GM21423 (cell line): Measurements from ENCODE around the gene POM121L2.

ENCODE experiments used
- ATAC-seq: cut with Tn5 transposase; IDR thresholded peaks from one replicate; pipeline ENCODE4 v1.9.1; 2021; ENCODE audit warnings: mild to moderate bottlenecking, moderate library complexity; ENCODE audit not compliant: unreplicated experiment

Gene POM121L2

DNA sequence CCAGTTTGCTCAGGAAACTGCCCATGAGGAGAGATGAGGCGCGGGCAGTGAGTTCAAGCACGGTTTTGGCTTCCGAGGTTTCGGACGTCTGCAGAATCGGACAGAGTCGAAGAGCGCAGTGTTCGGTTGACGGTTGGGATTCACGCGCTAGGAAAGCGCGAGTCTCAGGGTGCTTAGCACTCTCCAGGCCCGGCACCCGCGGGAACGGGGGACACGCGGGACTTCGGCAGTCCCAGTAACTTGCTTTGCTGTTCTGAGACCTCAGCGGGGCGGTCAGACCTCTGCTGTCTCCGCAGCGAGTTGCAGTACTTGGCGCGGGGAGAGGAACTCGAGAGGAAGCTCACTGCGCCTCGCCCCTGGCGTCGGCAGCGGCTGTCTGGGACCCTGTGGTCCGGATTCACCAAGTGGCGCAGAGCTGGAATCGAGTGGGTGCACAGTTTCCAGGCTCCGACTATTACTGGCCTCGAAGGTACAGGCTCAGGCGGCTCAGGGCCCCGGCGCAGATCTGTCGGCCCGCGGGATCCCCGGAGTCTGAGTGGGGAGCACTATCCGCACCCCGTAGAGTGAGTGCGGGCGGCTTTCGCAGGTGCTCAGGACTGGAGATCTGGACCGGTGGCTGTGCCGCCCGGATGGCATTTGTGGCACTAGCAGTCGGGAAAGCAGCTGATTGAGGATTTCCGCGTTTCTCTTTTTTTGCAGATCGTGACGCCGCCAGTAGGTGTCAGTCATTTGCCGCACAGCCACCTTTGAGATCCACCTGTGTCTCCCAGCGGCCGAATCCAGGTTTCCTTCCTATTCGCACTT, at the start of gene POM121L2:
Gene POM121L2, minus strand, starts transcription at position 128 of the 804 bp plus-strand sequence. Its CDS starts 103 bp downstream, at position 25.
- ATAC-seq = no peak

DNA sequence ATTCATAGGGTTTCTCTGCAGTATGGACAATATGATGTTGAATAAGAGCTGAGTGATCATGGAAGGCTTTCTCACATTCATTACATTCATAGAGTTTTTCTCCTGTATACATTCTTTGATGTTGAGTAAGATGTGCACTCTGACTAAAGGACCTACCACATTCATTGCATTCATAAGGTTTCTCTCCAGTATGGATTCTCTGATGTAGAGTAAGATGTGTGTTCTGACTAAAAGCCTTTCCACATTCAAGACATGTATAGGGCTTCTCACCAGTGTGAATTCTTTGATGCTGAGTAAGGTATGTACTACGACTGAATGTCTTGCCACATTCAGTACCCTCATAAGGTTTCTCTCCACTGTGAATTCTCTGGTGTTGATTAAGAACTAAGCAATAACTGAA, 47.2 kb upstream of the POM121L2 start:
- ATAC-seq = no peak

- ATAC-seq = no peak
These were observed 46.7 kb upstream of the POM121L2 start for GRCh38 chr6:27358786-27359185.

DNA sequence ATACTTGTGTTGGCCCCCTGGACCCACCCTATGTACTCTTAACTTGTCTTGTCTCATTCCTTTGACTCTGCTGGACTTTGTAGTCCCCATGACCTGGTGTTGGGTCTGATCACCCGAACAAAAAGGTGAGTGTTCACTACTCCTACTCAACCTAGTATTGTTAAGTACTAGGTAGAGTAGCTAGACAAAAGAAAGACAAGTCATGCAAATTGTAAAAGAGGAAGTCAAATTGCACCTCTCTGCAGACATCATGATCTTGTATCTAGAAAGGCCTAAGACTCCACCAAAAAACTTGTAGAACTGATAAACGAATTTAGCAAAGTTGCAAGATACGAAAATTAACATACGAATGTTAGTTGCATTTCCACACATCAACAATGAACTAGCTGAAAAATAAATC, 40.8 kb upstream of the POM121L2 start:
- no peak for ATAC-seq

DNA sequence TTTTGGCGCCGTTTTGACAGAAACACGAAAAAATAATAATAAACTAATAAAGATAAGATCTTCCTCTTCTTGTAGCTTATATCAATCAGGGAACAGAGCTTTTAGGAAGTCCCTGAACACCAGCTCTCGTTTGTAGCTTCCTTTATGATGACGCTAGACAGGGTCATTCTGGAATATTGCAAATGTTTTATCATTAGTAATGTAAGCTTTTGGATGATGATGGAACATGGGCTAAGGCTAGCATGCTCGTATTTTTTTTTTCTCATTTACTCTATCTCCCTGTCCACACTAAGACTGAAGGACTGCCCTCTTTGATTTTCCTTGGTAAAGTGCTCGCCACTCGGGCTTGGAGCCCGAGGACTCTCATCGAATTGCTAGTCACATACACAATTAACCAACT, 22.1 kb upstream of the POM121L2 start:
- no peak for ATAC-seq

DNA sequence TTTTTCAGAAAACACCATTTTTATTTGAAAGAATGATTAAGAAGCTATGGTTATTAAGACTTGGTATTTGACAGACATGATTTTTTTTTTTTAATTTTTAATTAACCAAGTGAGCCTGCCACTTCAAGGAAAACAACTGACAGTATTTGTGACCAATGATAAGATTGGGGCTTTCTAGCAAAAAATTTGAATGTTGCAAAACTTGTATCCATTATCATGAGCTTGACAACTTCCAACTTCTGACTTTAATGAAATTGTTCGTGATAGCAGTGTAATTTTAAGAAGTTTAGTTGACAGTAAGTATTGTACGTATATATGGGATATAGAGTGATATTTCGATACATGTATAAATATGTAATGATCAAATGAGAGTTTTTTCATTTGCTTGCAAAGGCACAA, 21.6 kb upstream of the POM121L2 start:
- ATAC-seq = no peak

DNA sequence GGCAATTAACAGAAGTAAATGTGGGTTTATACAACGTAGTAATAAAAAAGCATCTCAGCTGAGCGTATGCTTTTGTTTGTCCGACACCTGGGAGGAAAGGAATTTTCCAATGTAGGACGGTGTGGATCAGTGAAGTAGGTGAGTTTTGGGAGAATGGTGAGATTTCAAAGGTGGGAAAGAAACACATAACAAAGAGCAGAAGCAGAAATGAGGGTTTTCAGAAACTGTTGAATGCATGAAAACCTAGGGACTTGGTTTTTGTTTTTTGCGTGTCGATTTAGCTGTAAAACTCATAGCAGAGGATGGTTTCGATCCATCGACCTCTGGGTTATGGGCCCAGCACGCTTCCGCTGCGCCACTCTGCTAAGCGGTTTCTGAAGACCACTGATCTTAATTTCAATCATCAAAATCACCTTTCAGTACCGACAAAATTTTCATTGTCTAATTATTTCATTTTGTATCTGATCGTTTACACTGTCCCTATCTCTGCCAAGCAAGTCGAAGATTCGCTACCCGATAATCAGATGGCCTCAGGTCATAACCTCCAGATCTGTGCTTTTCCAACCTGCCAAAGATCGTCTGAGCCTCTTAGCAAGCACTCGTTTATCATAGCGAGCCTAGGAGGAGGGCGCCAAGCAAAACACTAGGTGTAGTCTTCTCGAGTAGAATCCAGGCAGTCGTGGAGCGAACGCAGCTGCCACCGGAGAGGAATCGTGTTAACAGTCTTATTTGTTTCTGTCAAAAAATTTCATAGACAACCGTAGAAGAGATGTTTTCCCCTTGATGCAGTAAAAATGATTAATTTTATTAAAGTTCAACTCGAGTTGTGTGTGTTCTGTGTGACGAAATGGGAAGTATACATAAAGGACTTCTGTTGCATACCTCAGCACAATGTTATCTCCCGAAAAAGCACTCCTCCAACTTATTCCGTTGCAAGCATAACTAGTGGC, 20.9 kb upstream of the POM121L2 start:
- ATAC-seq = no peak

DNA sequence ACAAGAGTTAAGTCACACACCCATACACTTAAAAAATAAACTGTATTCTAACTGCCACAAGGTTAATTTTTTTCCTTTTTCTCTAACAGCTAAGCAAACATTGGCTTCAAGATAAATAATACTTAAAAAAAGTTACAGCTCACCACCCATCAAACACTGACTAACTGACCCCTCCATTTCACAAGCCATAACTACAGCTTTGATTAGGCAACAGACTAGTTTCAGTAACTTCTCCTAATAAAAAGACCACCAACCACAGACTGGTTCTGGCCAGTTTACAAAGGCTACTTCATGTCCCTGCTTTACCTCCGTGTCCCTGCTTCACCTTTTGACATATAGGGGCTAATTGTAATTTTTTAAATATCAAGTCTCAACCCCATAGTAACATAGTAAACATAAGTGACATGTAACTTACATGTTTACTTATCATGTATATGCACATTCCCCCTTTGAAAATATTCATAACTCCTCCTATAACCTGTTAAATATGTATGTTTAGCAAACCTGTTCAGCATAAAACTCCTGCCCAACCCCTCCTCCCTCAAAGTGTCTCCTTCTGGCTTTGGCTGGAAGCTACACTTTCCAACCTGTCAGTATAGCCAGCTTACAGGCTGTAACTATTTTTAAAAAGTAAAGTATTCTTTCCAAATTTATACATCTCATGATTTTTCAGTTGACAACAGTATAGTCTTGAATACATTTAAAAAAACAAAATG, 15.1 kb upstream of the POM121L2 start:
- ATAC-seq = no peak

DNA sequence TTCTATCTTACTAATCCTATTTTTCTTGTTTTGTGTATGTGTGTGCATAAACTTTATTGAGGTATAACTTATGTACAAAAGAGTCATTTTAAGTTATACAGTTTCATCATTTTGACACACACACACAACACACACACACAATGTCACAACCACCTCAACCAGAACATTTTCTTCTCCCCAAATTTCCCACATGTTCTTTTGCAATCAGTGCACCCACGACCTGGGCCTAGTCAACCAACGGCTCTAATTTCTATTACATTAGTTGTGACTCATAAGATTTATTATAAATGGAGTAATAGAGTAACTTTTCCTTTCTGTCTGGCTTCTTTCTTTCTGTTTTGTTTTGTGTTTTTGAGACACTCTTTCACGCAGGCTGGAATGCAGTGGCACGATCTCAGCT, 9.8 kb upstream of the POM121L2 start:
- no peak for ATAC-seq

GRCh38 chr6:27321370-27321769, 9.3 kb upstream of the POM121L2 start:
- ATAC-seq = no peak

DNA sequence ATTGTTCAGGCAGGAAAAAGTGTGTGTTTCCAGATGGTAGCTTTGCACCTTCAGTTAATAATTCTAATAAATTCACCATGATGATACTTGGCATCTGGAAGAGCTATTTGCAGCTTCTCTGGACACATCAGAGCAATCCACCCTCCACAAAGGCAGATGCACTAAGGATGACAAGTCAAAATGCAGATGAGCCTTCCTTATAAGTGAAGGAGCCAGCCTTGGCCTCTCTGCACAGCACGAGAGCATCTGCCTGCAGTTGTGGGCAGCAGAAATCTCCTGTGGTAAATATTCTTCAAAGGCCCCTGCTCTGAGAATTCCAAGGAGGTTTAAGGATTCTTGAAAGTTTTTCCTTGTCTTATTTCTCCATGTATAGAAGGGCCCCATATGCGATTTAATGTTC, 6.9 kb upstream of the POM121L2 start:
- ATAC-seq = no peak

- no peak for ATAC-seq
These were observed 2.0 kb upstream of the POM121L2 start for GRCh38 chr6:27314046-27314445.

- no peak for ATAC-seq
These were observed 838 bp upstream of the POM121L2 start for GRCh38 chr6:27312950-27313271.

- no peak for ATAC-seq
These were observed 297 bp downstream of the POM121L2 start for GRCh38 chr6:27311806-27312145.

DNA sequence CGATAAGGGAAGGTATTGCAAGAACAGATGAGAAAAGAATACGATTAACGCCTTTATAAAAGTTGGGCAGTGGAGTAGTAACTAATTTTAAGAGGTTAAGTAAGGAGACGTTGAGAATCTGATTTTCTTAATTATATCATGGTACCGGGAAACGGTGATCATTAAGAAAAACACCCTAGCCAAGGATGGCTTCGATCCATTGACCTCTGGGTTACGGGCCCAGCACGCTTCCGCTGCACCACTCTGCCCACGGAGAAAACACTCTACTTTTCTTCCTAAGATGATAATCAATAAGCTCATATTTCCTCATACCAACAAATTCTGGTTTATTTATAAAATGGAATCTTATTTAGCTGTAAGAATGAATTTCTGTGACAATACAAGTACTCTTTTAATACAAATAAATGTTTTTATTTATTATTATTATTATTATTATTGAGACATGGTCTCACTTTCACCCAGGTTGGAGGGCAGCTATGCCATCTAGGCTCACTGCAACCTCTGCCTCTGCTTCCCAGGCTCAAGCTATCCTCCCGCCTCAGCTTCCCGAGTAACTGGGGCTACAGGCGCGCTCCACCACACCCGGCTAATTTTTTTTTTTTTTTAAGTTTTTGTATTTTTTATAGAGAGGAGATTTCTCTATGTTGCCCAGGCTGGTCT, 8.3 kb downstream of the POM121L2 start:
- ATAC-seq = no peak

DNA sequence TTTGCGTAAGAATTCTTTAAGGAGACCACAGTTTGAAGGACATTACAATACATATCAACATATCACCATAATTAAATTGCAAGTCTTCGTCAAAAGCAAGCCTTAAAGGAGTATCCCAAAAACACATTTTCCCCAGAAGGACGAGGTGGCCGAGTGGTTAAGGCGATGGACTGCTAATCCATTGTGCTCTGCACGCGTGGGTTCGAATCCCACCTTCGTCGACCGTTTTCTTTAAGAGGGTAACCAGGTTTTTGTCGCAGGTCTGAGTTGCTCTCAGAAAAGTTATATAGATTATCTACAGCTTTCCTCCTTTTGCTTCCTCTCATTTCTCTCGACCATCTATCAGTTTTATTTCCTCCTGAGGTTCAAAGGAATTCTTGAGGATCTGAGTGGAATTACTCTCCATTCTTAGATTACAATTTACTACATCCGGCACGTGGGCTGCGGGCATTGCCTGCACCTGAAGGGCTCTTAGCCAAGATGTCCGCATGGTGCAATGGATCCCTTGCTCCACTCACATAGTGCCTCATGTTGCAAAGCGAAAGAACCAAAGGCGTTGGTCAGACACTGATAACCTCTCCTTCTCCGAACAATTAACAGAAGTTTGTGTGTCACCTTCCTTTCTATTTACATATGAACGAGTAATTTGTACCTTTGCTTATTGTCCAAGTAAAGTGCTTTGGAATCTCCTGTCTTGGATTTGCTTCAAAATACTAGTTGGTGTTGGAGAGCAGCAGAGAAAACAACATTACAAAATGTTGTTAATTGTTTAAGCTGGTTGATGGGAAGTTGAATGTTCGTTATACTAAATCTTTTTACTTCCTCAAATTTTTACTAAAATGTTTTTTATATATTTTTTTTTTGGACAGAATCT, 14.0 kb downstream of the POM121L2 start:
- no peak for ATAC-seq

- ATAC-seq = no peak
These were observed 14.6 kb downstream of the POM121L2 start for GRCh38 chr6:27297484-27297856.

- ATAC-seq = no peak
These were observed 15.8 kb downstream of the POM121L2 start for GRCh38 chr6:27296106-27296783.

GRCh38 chr6:27295301-27296079, 16.6 kb downstream of the POM121L2 start:
- no peak for ATAC-seq
